ENCODE data around the gene SLAMF6. TPM values are rescaled to one million over a fixed set of nuclear protein-coding genes. Genes with fewer than 3 reads are reported as not detected.

SLAMF6 gene
- total and polyA plus RNA-seq, 7 experiments from 2014 or later, result 17.8 to 62.6 (median 42.3) TPM

DNA sequence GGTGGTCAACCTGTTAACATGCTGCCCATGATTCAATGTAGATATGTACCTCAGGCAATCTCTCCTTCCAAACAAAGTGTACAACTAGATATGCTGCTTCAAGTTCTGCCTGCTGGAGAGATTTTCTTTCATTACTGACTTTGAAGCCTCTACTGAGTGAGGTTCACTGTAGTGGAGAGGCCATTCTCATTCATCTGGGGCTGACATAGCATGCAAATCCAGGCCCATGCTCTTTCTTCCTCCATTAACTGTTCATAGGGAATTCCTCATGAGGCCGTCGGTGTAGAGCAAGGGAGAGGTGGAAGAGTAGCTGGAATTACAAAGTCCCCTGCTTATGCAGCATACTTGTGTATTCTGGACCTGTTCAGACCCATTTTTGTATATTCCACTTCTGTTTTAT, 84.1 kb downstream of the SLAMF6 start:
- H3K27me3 Mint-ChIP-seq, result no peaks in the 10 kb centered on the region
- H3K9me3 Mint-ChIP-seq, result peaks cover 2 to 13% (median 8%) of the 10 kb centered on the region in 11 donors
- ChIA-PET POLR2A (interaction anchor here (1.5 kb wide), 2 partner anchors 13 to 91 kb away, joined by 3 to 5 read pairs; no protein-coding TSS in a partner anchor), CTCF (interaction anchor here (0.7 to 3.8 kb wide), 3 partner anchors 10 to 102 kb away, joined by 3 to 12 read pairs (median 4); no protein-coding TSS in a partner anchor)
- Histone ChIP-seq H3K27ac (ENCODE audit: low read depth, low read length) (peak overlapping the region; percentile 80), H3K9me3 (ENCODE audit: control insufficient read depth in 2 of 3, low read length in 3 of 3) (no peaks in the 10 kb centered on the region), H3K4me3 (ENCODE audit: low read length) (peak overlapping the region; percentile 59), H3K4me1 (ENCODE audit: control insufficient read depth in 2 of 2, insufficient read depth in 2 of 2, low read length in 2 of 2) (peaks cover 10 to 30% of the 10 kb centered on the region in 2 donors), H3K27me3 (ENCODE audit: control insufficient read depth in 2 of 2, insufficient read depth in 2 of 2, low read length in 2 of 2) (no peaks in the 10 kb centered on the region), H3K36me3 (ENCODE audit: control insufficient read depth in 2 of 3, insufficient read depth in 3 of 3, low read length in 3 of 3) (no peaks in the 10 kb centered on the region)
- intact Hi-C loops (cut with micrococcal nuclease), result loop anchor here (1.0 to 10.0 kb wide), 3 partner anchors 10 to 516 kb away; partner anchors contain the start of gene ITLN2 (in 1 of the 2)
- H3K4me3 Mint-ChIP-seq, result peak overlapping the region in 9 of 10 donors; percentile 61 to 94 (median 82)
- peaks cover 21 to 52% (median 40%) of the 10 kb centered on the region in 7 donors for H3K4me1 Mint-ChIP-seq
- H3K36me3 Mint-ChIP-seq, result peaks cover 4 to 32% (median 9%) of the 10 kb centered on the region in 5 donors
- peak overlapping the region; percentile 91 to 99 (median 96) for H3K27ac Mint-ChIP-seq
- DNase-seq, result no peak
- ATAC-seq, result no peak

- no peaks in the 10 kb centered on the region for H3K27me3 ChIP-seq (ENCODE audit: control insufficient read depth in 2 of 2, insufficient read depth in 2 of 2, low read length in 2 of 2)
- H3K4me3 ChIP-seq (ENCODE audit: low read length), result peak overlapping the region; percentile 59
- peaks cover 2 to 18% (median 9%) of the 10 kb centered on the region in 11 donors for H3K9me3 Mint-ChIP-seq
- peaks cover 7 to 30% of the 10 kb centered on the region in 2 donors for H3K4me1 ChIP-seq (ENCODE audit: control insufficient read depth in 2 of 2, insufficient read depth in 2 of 2, low read length in 2 of 2)
- H3K4me3 Mint-ChIP-seq, result peak overlapping the region; percentile 77 to 94 (median 82)
- peaks cover 18 to 50% (median 39%) of the 10 kb centered on the region in 7 donors for H3K4me1 Mint-ChIP-seq
- H3K27me3 Mint-ChIP-seq, result no peaks in the 10 kb centered on the region
- peak in 1 of 9 donors; percentile 24 for DNase-seq
- ChIA-PET POLR2A (interaction anchor here (1.1 to 2.3 kb wide), 4 partner anchors 9 to 140 kb away, joined by 3 to 9 read pairs (median 4); no protein-coding TSS in a partner anchor), CTCF (interaction anchor here (3.8 kb wide), 1 partner anchor 9 kb away, joined by 12 read pairs; no protein-coding TSS in a partner anchor)
- no peaks in the 10 kb centered on the region for H3K36me3 ChIP-seq (ENCODE audit: control insufficient read depth in 2 of 3, insufficient read depth in 3 of 3, low read length in 3 of 3)
- H3K27ac Mint-ChIP-seq, result peak overlapping the region; percentile 91 to 99 (median 96)
- H3K36me3 Mint-ChIP-seq, result peaks cover 4 to 33% (median 9%) of the 10 kb centered on the region in 5 donors
- H3K9me3 ChIP-seq (ENCODE audit: control insufficient read depth in 2 of 3, low read length in 3 of 3), result no peaks in the 10 kb centered on the region
- peak overlapping the region; percentile 80 for H3K27ac ChIP-seq (ENCODE audit: low read depth, low read length)
- no peak for ATAC-seq
- intact Hi-C loops (cut with micrococcal nuclease), result loop anchor here (1.0 to 10.0 kb wide), 3 partner anchors 9 to 516 kb away; partner anchors contain the start of gene ITLN2 (in 1 of the 2)
These were observed 84.6 kb downstream of the SLAMF6 start for GRCh38 chr1:160438317-160438918.

- Histone ChIP-seq H3K4me3 (ENCODE audit: low read length) (peak overlapping the region; percentile 59), H3K36me3 (ENCODE audit: control insufficient read depth in 2 of 3, insufficient read depth in 3 of 3, low read length in 3 of 3) (no peaks in the 10 kb centered on the region), H3K27ac (ENCODE audit: low read depth, low read length) (peak overlapping the region; percentile 80), H3K27me3 (ENCODE audit: control insufficient read depth in 2 of 2, insufficient read depth in 2 of 2, low read length in 2 of 2) (no peaks in the 10 kb centered on the region), H3K4me1 (ENCODE audit: control insufficient read depth in 2 of 2, insufficient read depth in 2 of 2, low read length in 2 of 2) (peaks cover 11 to 33% of the 10 kb centered on the region in 2 donors), H3K9me3 (ENCODE audit: control insufficient read depth in 2 of 3, low read length in 3 of 3) (no peaks in the 10 kb centered on the region)
- DNase-seq, result peak in 6 of 9 donors; percentile 30 to 57 (median 41)
- H3K27me3 Mint-ChIP-seq, result no peaks in the 10 kb centered on the region
- H3K27ac Mint-ChIP-seq, result peak overlapping the region; percentile 91 to 99 (median 96)
- ChIA-PET CTCF (interaction anchor here (3.8 kb wide), 1 partner anchor 9 kb away, joined by 12 read pairs; no protein-coding TSS in a partner anchor), POLR2A (interaction anchor here (1.1 to 2.3 kb wide), 4 partner anchors 9 to 141 kb away, joined by 3 to 9 read pairs (median 4); no protein-coding TSS in a partner anchor)
- peaks cover 2 to 18% (median 9%) of the 10 kb centered on the region in 11 donors for H3K9me3 Mint-ChIP-seq
- peaks cover 4 to 35% (median 9%) of the 10 kb centered on the region in 5 donors for H3K36me3 Mint-ChIP-seq
- peaks cover 22 to 53% (median 46%) of the 10 kb centered on the region in 7 donors for H3K4me1 Mint-ChIP-seq
- peak overlapping the region; percentile 77 to 94 (median 82) for H3K4me3 Mint-ChIP-seq
- intact Hi-C loops (cut with micrococcal nuclease), result loop anchor here (1.0 to 10.0 kb wide), 3 partner anchors 8 to 517 kb away; partner anchors contain the start of gene ITLN2 (in 1 of the 2)
- peak; percentile 85 for ATAC-seq
These were observed 85.4 kb downstream of the SLAMF6 start for GRCh38 chr1:160437432-160438316.

DNA sequence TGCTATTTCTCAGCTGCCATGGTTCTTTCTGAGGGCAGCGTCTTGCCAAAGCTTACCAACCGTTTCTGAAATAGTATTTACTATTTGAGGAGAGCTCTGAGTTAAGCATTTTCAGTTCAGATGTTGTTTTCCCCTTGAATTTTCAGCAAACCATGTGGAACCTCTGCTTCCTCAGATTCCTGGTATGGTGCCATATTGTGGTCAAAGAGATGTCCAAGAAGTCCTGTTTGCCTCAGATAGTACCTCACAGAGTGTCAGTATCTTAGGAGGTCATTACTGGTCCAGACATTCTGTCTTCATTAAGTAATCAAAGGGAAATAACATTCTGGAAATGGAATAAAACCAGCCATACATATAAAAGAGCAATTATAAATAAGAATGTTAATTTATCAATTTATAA, 86.1 kb downstream of the SLAMF6 start:
- no peak for ATAC-seq
- peak overlapping the region; percentile 80 for H3K27ac ChIP-seq (ENCODE audit: low read depth, low read length)
- peak overlapping the region; percentile 91 to 99 (median 96) for H3K27ac Mint-ChIP-seq
- POLR2A ChIA-PET, result interaction anchor here (2.3 kb wide), 1 partner anchor 44 kb away, joined by 9 read pairs; no protein-coding TSS in a partner anchor
- DNase-seq, result no peak
- H3K27me3 ChIP-seq (ENCODE audit: control insufficient read depth in 2 of 2, insufficient read depth in 2 of 2, low read length in 2 of 2), result no peaks in the 10 kb centered on the region
- H3K36me3 Mint-ChIP-seq, result peaks cover 4 to 35% (median 9%) of the 10 kb centered on the region in 5 donors
- intact Hi-C loops (cut with micrococcal nuclease), result loop anchor here in 1 of 2 donors (1.0 to 10.0 kb wide), 2 partner anchors 8 to 518 kb away; partner anchors contain the start of gene ITLN2
- H3K4me3 Mint-ChIP-seq, result peak overlapping the region in 9 of 10 donors; percentile 46 to 94 (median 80)
- peaks cover 24 to 60% (median 53%) of the 10 kb centered on the region in 7 donors for H3K4me1 Mint-ChIP-seq
- H3K27me3 Mint-ChIP-seq, result no peaks in the 10 kb centered on the region
- peaks cover 2 to 18% (median 9%) of the 10 kb centered on the region in 11 donors for H3K9me3 Mint-ChIP-seq
- no peaks in the 10 kb centered on the region for H3K9me3 ChIP-seq (ENCODE audit: control insufficient read depth in 2 of 3, low read length in 3 of 3)
- no peak overlapping the region for H3K4me3 ChIP-seq (ENCODE audit: low read length)
- peaks cover 18 to 40% of the 10 kb centered on the region in 2 donors for H3K4me1 ChIP-seq (ENCODE audit: control insufficient read depth in 2 of 2, insufficient read depth in 2 of 2, low read length in 2 of 2)
- H3K36me3 ChIP-seq (ENCODE audit: control insufficient read depth in 2 of 3, insufficient read depth in 3 of 3, low read length in 3 of 3), result no peaks in the 10 kb centered on the region
- CTCF ChIA-PET, result interaction anchor here (3.8 kb wide), 1 partner anchor 8 kb away, joined by 12 read pairs; no protein-coding TSS in a partner anchor

Other genes with a start within 250 kb of the SLAMF6 start
- gene PEX19, start 238.1 kb downstream of the SLAMF6 start, total RNA-seq, result 10 to 100 TPM; 37.9 to 66.1 (median 49.2) TPM
- 10 to 100 TPM; 55.6 to 56.4 TPM for gene PEX19, start 238.1 kb downstream of the SLAMF6 start, polyA plus RNA-seq
- gene COPA, start 180.0 kb downstream of the SLAMF6 start, total RNA-seq, result 100 to 1,000 TPM; 104 to 151 (median 118) TPM
- gene COPA, start 180.0 kb downstream of the SLAMF6 start, polyA plus RNA-seq, result 100 to 1,000 TPM; 101 to 156 TPM
- 10 to 100 TPM; 68.4 to 91.1 (median 73.5) TPM for gene NCSTN, start 179.9 kb downstream of the SLAMF6 start, total RNA-seq
- 10 to 100 TPM; 69.2 to 85.3 TPM for gene NCSTN, start 179.9 kb downstream of the SLAMF6 start, polyA plus RNA-seq
- gene NHLH1, start 156.2 kb downstream of the SLAMF6 start, total RNA-seq, result under 1 TPM; 0.11 to 0.58 (median 0.42) TPM
- gene NHLH1, start 156.2 kb downstream of the SLAMF6 start, polyA plus RNA-seq, result not detected
- gene VANGL2, start 122.7 kb downstream of the SLAMF6 start, total RNA-seq, result under 1 TPM in 2 of 5 experiments, not detected in 3; 0.05 to 0.13 TPM
- gene VANGL2, start 122.7 kb downstream of the SLAMF6 start, polyA plus RNA-seq, result not detected
- 10 to 100 TPM; 25.1 to 40.7 (median 32.3) TPM for gene CD84, start 56.2 kb upstream of the SLAMF6 start, total RNA-seq
- gene CD84, start 56.2 kb upstream of the SLAMF6 start, polyA plus RNA-seq, result 10 to 100 TPM in 1 of 2 donors, 1 to 10 TPM in 1; 7.4 to 11.3 TPM
- 10 to 100 TPM; 18.3 to 90.3 (median 31.9) TPM for gene SLAMF1, start 123.8 kb upstream of the SLAMF6 start, total RNA-seq
- 10 to 100 TPM; 14.6 to 17.4 TPM for gene SLAMF1, start 123.8 kb upstream of the SLAMF6 start, polyA plus RNA-seq
- 100 to 1,000 TPM; 253 to 438 (median 358) TPM for gene CD48, start 188.6 kb upstream of the SLAMF6 start, total RNA-seq
- gene CD48, start 188.6 kb upstream of the SLAMF6 start, polyA plus RNA-seq, result 100 to 1,000 TPM; 200 to 223 TPM
- gene SLAMF7, start 216.0 kb upstream of the SLAMF6 start, total RNA-seq, result 10 to 100 TPM in 2 of 5 experiments, 1 to 10 TPM in 3; 1.9 to 39.3 (median 7.7) TPM
- gene SLAMF7, start 216.0 kb upstream of the SLAMF6 start, polyA plus RNA-seq, result under 1 TPM; 0.21 to 0.52 TPM